ENCODE measurements around the gene TMEM161A. TPM values are rescaled to one million over a fixed set of nuclear protein-coding genes. Genes with fewer than 3 reads are reported as not detected.
A peak's percentile ranks its signal among the peaks of the same experiment; 100 is the strongest.
"Not testable (repeated sequence)": the region's sequence is repeated elsewhere in the genome, so short reads cannot be mapped to it uniquely, and the experiment has no call there.

The TMEM161A gene
- total RNA-seq, 1 donor: 9.3 TPM

- no peak for TF ChIP-seq CTCF (IDR thresholded peaks at IDR 0.05; ENCODE audit: insufficient read depth, low read length)
- DNase-seq (ENCODE audit: low read depth): no peak
- H3K4me3 ChIP-seq (ENCODE audit: low read depth, low read length): no peak overlapping the region
These were observed 38.7 kb upstream of the TMEM161A start for GRCh38 chr19:19176950-19177349.

GRCh38 chr19:19173243-19173642 lies 35.0 kb upstream of the TMEM161A start:
- H3K4me3 ChIP-seq (ENCODE audit: low read depth, low read length); DNase-seq (ENCODE audit: low read depth): not testable (repeated sequence)

DNA sequence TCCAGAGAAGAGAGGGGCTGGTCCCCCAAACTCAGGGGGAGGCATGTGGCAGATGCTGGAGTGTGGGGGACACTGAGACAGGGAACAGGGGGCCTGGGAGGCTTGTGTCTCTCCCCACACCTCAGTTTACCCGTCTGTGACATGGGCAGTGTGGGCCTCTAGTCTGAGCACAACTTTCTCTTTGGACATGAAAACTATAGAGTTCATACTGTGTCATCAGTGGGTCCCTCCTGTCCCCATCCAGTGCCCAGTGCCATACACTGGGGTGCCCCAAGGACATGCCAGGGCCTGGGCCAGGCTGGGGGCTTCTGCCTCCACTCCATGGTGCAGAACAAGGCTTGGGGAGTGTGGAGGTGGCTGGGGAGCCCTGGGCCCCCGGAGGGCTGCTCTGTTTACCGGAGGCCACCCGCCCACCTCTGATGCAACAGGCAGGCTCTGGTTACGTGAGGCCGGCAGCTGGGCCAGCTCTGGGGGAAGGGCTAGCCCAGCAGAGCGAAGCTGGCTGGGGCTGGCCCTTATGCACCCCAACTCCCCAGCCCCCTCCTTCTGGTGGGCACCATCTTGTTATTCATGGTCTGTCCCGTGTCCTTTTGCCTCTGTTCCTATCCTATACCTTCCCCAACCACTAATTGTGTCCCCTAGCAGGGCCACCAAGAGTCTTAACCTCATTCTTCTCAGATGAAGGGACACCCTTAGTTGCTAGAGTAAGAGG lies 33.7 kb upstream of the TMEM161A start:
- H3K4me3 ChIP-seq (ENCODE audit: low read depth, low read length): no peak overlapping the region
- TF ChIP-seq CTCF (IDR thresholded peaks at IDR 0.05; ENCODE audit: insufficient read depth, low read length): no peak
- DNase-seq (ENCODE audit: low read depth): peak; percentile 55

- no peak for TF ChIP-seq CTCF (IDR thresholded peaks at IDR 0.05; ENCODE audit: insufficient read depth, low read length)
- H3K4me3 ChIP-seq (ENCODE audit: low read depth, low read length): no peak overlapping the region
- no peak for DNase-seq (ENCODE audit: low read depth)
These were observed 32.8 kb upstream of the TMEM161A start for GRCh38 chr19:19170873-19171672.

GRCh38 chr19:19170053-19170872 lies 32.0 kb upstream of the TMEM161A start, which contains the start of gene MEF2B:
MEF2B (minus strand) TSS chr19:19170263; CDS start chr19:19150735, 19,528 bp downstream.
- DNase-seq (ENCODE audit: low read depth): peak; percentile 35
- no peak for TF ChIP-seq CTCF (IDR thresholded peaks at IDR 0.05; ENCODE audit: insufficient read depth, low read length)
- H3K4me3 ChIP-seq (ENCODE audit: low read depth, low read length): peak within 1 kb of the TSS; percentile 35

- no peak overlapping the region for H3K4me3 ChIP-seq (ENCODE audit: low read depth, low read length)
- DNase-seq (ENCODE audit: low read depth): no peak
- TF ChIP-seq CTCF (IDR thresholded peaks at IDR 0.05; ENCODE audit: insufficient read depth, low read length): no peak
These were observed 31.2 kb upstream of the TMEM161A start for GRCh38 chr19:19169236-19170052.
